LNCaP clone FGC (cell line): ENCODE data around the gene AP2A2.

Source experiments
- DNase-seq: peaks from one replicate; pipeline ENCODE4 v3.0.0-alpha.2; 2011; ENCODE audit warnings: low read depth
- H3K4me3 ChIP-seq: 2 replicates; pipeline ENCODE4 v1.5.1; 2011; ENCODE audit warnings: mild to moderate bottlenecking, low read depth, low read length, control low read depth
- TF ChIP-seq, protein P1 (sequence below): IDR thresholded peaks from 2 replicates; pipeline ENCODE4 v1.5.1; 2012; ENCODE audit warnings: mild to moderate bottlenecking; ENCODE audit not compliant: control insufficient read depth, insufficient read depth; ENCODE audit errors: extremely low read depth

AP2A2 gene

DNA sequence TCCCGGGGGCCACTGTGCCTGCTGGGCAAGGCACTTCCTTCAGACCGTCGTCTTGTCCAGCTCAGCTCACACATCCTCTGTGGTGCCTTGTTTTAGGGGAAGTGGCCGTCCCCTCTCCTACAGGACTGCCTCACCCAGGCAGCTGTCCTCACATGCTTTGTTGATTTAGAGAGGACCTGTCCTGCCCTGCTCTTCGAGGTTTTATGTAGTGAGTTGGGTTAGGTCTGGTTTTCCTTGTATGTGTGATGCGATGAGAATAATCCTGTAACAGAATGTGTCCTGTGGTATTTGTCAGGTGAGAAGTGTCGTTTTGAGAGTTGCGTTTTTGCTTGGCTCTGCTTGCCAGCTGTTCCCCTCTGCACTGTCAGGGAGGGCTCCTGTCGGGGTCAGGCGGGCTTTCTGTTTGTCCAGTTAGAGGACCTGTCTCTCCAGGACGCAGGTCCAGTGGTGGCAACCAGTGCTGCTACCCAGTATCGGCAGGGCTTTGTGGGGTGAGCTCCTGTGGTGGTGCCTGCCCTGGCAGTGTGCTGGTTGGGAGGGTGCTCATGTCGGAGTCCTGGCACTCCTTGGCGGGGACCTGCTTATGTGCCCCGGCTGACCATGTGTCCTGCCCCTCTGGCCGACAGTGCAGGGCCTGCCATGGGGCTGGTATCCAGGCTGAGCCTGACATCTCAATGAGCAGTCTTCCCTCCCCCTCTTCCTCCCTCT is 69.5 kb downstream of the AP2A2 start:
- TF ChIP-seq, protein P1, sequence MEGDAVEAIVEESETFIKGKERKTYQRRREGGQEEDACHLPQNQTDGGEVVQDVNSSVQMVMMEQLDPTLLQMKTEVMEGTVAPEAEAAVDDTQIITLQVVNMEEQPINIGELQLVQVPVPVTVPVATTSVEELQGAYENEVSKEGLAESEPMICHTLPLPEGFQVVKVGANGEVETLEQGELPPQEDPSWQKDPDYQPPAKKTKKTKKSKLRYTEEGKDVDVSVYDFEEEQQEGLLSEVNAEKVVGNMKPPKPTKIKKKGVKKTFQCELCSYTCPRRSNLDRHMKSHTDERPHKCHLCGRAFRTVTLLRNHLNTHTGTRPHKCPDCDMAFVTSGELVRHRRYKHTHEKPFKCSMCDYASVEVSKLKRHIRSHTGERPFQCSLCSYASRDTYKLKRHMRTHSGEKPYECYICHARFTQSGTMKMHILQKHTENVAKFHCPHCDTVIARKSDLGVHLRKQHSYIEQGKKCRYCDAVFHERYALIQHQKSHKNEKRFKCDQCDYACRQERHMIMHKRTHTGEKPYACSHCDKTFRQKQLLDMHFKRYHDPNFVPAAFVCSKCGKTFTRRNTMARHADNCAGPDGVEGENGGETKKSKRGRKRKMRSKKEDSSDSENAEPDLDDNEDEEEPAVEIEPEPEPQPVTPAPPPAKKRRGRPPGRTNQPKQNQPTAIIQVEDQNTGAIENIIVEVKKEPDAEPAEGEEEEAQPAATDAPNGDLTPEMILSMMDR = no peak
- DNase-seq = peak; percentile 19
- H3K4me3 ChIP-seq = no peak overlapping the region

DNA sequence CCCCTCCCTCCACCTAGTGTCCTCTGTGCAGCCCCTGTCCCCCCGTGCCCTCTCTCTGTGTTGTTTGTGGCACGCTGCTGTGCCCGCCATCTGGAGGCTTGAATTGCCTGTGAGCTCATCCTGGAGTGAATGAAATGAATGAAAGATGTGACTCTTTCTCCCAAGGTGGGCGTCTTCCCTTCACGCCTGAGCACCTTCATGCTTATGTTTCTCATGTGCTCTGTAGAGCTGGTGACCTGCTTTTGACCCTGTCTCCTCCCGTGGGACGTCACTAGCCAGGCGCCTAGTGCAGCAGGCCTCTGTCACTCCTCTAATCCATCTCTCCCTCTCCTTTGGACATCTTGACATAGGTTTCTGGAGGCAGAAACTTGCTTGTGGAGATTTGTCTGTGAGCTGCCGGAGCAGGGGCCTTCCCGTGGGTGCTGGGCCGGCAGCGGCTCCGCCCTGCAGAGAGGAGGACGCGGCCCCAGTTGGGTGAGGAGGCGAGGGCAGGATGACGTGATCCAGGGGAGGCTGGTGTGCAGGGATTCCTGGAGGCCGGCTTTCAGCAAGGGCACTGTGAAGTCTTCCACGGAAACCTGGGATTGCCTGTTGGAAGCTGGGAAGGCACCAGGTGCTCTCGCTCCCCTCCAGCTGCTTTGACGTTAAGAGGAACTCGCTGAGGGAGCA is 70.2 kb downstream of the AP2A2 start:
- no peak overlapping the region for H3K4me3 ChIP-seq
- no peak for DNase-seq
- TF ChIP-seq, protein P1 = no peak

DNA sequence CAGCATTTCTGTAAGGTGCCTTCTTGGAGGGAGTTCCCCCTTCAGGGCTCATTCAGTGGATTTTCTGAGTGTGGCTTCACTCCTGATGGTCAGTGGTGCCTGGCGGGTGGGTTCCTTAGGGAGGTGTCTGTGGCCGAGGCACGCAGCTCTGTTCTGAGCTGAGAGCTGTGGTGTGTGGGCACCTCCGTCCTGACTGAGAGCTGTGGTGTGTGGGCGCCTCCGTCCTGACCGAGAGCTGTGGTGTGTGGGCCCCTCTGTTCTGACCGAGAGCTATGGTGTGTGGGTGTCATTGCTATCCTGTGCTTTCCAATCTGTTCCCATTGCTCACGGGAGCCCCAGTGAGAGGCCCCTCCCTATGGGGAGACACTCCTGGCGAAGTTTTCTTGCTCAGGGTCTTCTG is 71.0 kb downstream of the AP2A2 start:
- TF ChIP-seq, protein P1 = no peak
- H3K4me3 ChIP-seq = no peak overlapping the region
- no peak for DNase-seq

DNA sequence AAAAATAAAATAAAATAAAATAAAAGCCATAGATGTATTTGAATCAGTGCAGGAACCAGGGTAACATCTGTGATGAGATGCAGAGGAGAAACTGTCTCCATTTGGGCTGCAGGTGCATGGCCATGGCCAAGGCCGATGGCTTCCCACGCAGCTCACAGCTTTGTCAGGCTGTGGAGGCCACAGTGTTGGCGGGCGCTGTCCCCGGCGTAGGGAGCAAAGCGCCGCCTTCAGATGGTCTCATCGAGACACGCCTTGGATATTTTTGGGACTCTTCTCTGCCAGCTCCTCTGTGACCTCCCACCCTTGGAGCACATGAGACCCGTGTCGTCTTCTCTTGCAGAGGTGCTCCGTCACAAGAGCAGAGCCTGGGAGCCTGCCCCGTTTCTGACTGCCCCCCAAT is 72.2 kb downstream of the AP2A2 start:
- TF ChIP-seq, protein P1 = no peak
- H3K4me3 ChIP-seq = no peak overlapping the region
- DNase-seq = no peak

DNA sequence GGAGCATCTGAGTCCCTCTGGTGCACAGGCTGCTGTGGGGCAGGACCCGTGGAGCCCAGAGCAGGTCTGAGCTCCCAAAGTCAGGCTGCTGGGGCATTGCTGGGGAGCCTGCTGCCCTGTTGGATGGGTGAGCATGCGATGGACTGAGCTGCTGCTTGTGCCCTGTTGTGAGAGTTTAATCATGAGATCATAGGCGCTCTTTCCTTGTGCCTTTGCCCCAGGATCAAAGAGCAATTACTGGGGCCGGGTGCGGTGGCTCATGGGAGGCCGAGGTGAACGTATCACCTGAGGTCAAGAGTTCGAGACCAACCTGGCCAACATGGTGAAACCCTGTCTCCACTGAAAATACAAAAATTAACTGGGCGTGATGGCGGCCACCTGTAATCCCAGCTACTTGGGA is 73.3 kb downstream of the AP2A2 start:
- TF ChIP-seq, protein P1 = no peak
- DNase-seq = no peak
- no peak overlapping the region for H3K4me3 ChIP-seq

DNA sequence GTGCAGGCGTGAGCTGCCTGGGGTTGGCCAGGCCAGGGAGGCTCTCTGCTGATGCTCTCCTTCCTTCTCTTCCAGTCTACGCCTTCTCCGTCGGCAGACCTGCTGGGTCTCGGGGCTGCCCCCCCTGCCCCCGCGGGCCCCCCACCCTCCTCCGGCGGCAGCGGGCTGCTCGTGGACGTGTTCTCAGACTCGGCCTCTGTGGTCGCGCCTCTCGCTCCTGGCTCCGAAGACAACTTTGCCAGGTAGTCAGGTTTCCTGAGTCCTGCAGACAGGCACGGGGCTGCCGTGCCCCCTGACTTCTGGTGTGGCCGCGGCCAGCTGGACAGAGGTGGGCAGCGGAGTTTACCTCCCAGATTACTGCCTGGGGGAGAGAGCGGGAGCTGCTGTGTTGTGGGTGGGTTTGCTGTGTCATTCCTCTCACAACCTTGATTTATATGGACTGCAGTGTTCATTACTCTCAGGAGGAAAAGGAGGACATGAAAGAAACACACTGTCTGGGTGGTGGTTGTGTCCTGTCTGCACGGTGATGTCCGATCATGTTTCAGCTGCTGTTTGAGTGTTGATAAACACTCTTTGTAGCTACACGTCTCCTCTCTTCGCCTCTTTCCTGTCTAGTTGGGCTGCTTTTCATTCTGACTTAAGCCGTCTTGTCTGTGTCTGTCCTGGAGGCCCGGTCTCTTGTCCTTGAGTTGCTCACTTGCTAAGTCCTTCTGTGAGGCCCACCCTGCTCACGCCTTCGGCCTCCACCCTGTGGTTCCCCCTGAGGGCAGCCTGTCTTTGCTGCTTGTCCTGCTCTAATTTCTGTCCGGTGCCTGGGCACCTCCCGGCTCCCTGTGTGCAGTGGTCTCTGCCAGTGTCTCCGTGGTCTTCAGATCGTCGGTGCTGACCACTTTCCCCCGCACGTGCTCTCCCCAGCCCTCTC is 74.9 kb downstream of the AP2A2 start:
- H3K4me3 ChIP-seq = no peak overlapping the region
- no peak for DNase-seq
- TF ChIP-seq, protein P1 = no peak
